K562 (cell line): ENCODE measurements around the gene LAMB4. TPM values are rescaled to one million over a fixed set of nuclear protein-coding genes. Genes with fewer than 3 reads are reported as not detected.

Source experiments
- ARID1B ChIP-seq: fragments of 450-650 bp; IDR thresholded peaks from 2 replicates; pipeline ENCODE4 v1.6.1; 2016; ENCODE audit warnings: antibody characterized with exemption, mild to moderate bottlenecking, inconsistent platforms
- C11orf30 ChIP-seq: fragments of 450-650 bp; IDR thresholded peaks from 2 replicates; pipeline ENCODE4 v1.6.1; 2016; ENCODE audit warnings: low read depth, mild to moderate bottlenecking
- EHMT2 ChIP-seq: fragments of 450-650 bp; IDR thresholded peaks from 2 replicates; pipeline ENCODE4 v1.6.1; 2018; ENCODE audit warnings: antibody characterized with exemption
- FOSL1 ChIP-seq: fragments of 200-800 bp; sonication (Bioruptor generic); conservative IDR thresholded peaks from 2 replicates; pipeline ENCODE4 v1.6.1; 2016; ENCODE audit warnings: missing genetic modification characterization, missing compliant biosample characterization
- GTF2E2 ChIP-seq: fragments of 200-800 bp; sonication (Bioruptor generic); IDR thresholded peaks from 2 replicates; pipeline ENCODE4 v1.6.1; 2016; ENCODE audit warnings: missing genetic modification characterization, missing compliant biosample characterization
- HNRNPL ChIP-seq: fragments of 200-400 bp; formaldehyde crosslinking; IDR thresholded peaks from 2 replicates; pipeline ENCODE4 v1.6.1; 2017; ENCODE audit warnings: low read depth, mild to moderate bottlenecking, low read length
- JUND ChIP-seq, 2 experiments: IDR thresholded peaks; 2 replicates in 1 of 2; 3 replicates in 1 of 2; pipeline ENCODE4 v1.6.1; 2011; ENCODE audit warnings: borderline replicate concordance in 2 of 2, low read depth in 2 of 2, low read length in 2 of 2, improper control_type of control experiment in 1 of 2, missing biosample characterization in 1 of 2, missing genetic modification characterization in 1 of 2, missing genetic modification reagents in 1 of 2
- MAFF ChIP-seq: IDR thresholded peaks from 2 replicates; pipeline ENCODE4 v1.6.1; 2012; ENCODE audit warnings: low read length, improper control_type of control experiment
- MAFK ChIP-seq: IDR thresholded peaks from 2 replicates; pipeline ENCODE4 v1.6.1; 2011; ENCODE audit warnings: low read length, improper control_type of control experiment
- NFE2 ChIP-seq: IDR thresholded peaks from 2 replicates; pipeline ENCODE4 v1.6.1; 2014; ENCODE audit warnings: antibody characterized with exemption, low read depth
- NFIC ChIP-seq: fragments of 450-650 bp; IDR thresholded peaks from 2 replicates; pipeline ENCODE4 v1.6.1; 2017; ENCODE audit warnings: mild to moderate bottlenecking, inconsistent platforms
- SMARCA4 ChIP-seq: fragments of 450-650 bp; IDR thresholded peaks from 2 replicates; pipeline ENCODE4 v1.6.1; 2016
- SMARCC2 ChIP-seq: fragments of 450-650 bp; IDR thresholded peaks from 2 replicates; pipeline ENCODE4 v1.6.1; 2017; ENCODE audit warnings: antibody characterized with exemption, moderate library complexity, mild to moderate bottlenecking, low read depth
- SNIP1 ChIP-seq: fragments of 450-650 bp; IDR thresholded peaks from 2 replicates; pipeline ENCODE4 v1.7.1; 2017; ENCODE audit warnings: low read depth, mild to moderate bottlenecking
- ZBED1 ChIP-seq: IDR thresholded peaks from 2 replicates; pipeline ENCODE4 v1.6.1; 2014
- ZNF140 ChIP-seq: fragments of 250-450 bp; sonication (Bioruptor Pico); IDR thresholded peaks from 2 replicates; pipeline ENCODE4 v1.8.0; 2021; ENCODE audit warnings: moderate library complexity, mild to moderate bottlenecking, inconsistent platforms
- ZNF316 ChIP-seq: fragments of 450-650 bp; IDR thresholded peaks from 2 replicates; pipeline ENCODE4 v1.6.1; 2016
- ZNF318 ChIP-seq, 2 experiments: fragments of 450-650 bp; IDR thresholded peaks; 2 replicates each; pipeline ENCODE4 v1.6.1; 2016; ENCODE audit warnings: mild to moderate bottlenecking in 2 of 2, borderline replicate concordance in 1 of 2, low read depth in 1 of 2, moderate library complexity in 1 of 2
- ZNF592 ChIP-seq: fragments of 450-650 bp; IDR thresholded peaks from 2 replicates; pipeline ENCODE4 v1.6.1; 2017; ENCODE audit warnings: antibody characterized with exemption, mild to moderate bottlenecking
- polyA plus RNA-seq, 8 experiments: library from polyadenylated mRNA; depleted of rRNA in 4 of 8; stranded (reverse) in 5 of 8; unstranded in 3 of 8; fragments of >200 nt; fragmentation: Nextera tagmentation in 2 of 8; fragmentation: Illumina TruSeq in 1 of 8; extraction: Ambion mirVana in 2 of 8; extraction: Trizol in 1 of 8; gene quantifications; 2 replicates each; pipeline versions ENCODE4 v1.2.1 to v1.2.3, GENCODE V29; 2011 to 2014; ENCODE audit warnings: inconsistent platforms in 1 of 8, missing spikeins in 1 of 8
- total RNA-seq, 7 experiments: library from RNA; depleted of rRNA in 6 of 7; stranded (reverse); fragments of >200 nt in 6 of 7; fragmentation: Illumina TruSeq in 2 of 7; extraction: Trizol in 2 of 7; gene quantifications; 2 replicates each; pipeline versions ENCODE4 v1.2.1 to v1.2.3, GENCODE V29; 2011 to 2021; ENCODE audit warnings: low replicate concordance in 1 of 7

Gene LAMB4
- total and polyA plus RNA-seq, 9 of the 15 experiments (the other 6 are each of a cell fraction or from before 2014, with no cell fraction given), result 0.06 to 0.13 (median 0.07) TPM; not detected in 6

- TF ChIP-seq ARID1B (peak; percentile 58; the same call in 1 of the 2 replicates), NFE2 (peak; percentile 68), SNIP1 (no peak), NFIC (0 out of 2 replicates have a peak, but pooled peaks have one; percentile 6), C11orf30 (peak; percentile 67), SMARCA4 (peak; percentile 60), MAFK (peak; percentile 31; the same call in 1 of the 2 replicates), FOSL1 (tag) (peak; percentile 64), ZNF592 (peak; percentile 52), EHMT2 (peak; percentile 57; the same call in 1 of the 2 replicates), JUND (IDR thresholded peaks at IDR 0.05; ENCODE audit: borderline replicate concordance, low read depth, low read length) (peak; percentile 75), JUND (tag; IDR thresholded peaks at IDR 0.05; ENCODE audit: borderline replicate concordance, low read depth, low read length) (peak; percentile 82), ZBED1 (no peak), ZNF316 (peak; percentile 79), GTF2E2 (tag) (no peak), ZNF140 (CRISPR knock-in tag) (no peak), ZNF318 (IDR thresholded peaks at IDR 0.05; ENCODE audit: borderline replicate concordance in 1 of 2, low read depth in 1 of 2) (no peak), SMARCC2 (peak; percentile 47; the same call in 1 of the 2 replicates), MAFF (peak; percentile 44; the same call in 1 of the 2 replicates), HNRNPL (no peak)
Measured at GRCh38 chr7:108083980-108084379, 46.2 kb downstream of the LAMB4 start (continued).
